IPS DF 6.9 (cell line): ENCODE data around the gene HYAL1.
A peak's percentile ranks its signal among the peaks of the same experiment; 100 is the strongest.
"Not testable (repeated sequence)": the region's sequence is repeated elsewhere in the genome, so short reads cannot be mapped to it uniquely, and the experiment has no call there.

Experiments
- DNase-seq: peaks from one replicate; pipeline ENCODE4 v3.0.0-alpha.2; 2013; ENCODE audit warnings: low read depth, low spot score
- H3K27ac ChIP-seq: one replicate; pipeline ENCODE4 v1.5.1; 2013; ENCODE audit warnings: low read length, control low read depth
- H3K27me3 ChIP-seq: 2 replicates; pipeline ENCODE4 v1.6.1; 2013; ENCODE audit warnings: mild to moderate bottlenecking, low read length; ENCODE audit not compliant: control insufficient read depth, insufficient read depth
- H3K36me3 ChIP-seq: 2 replicates; pipeline ENCODE4 v1.6.1; 2013; ENCODE audit warnings: low read length; ENCODE audit not compliant: control insufficient read depth, insufficient read depth
- H3K4me1 ChIP-seq: 2 replicates; pipeline ENCODE4 v1.6.1; 2013; ENCODE audit warnings: low read length; ENCODE audit not compliant: control insufficient read depth, insufficient read depth
- H3K4me3 ChIP-seq: 2 replicates; pipeline ENCODE4 v1.5.1; 2013; ENCODE audit warnings: mild to moderate bottlenecking, low read length
- H3K9me3 ChIP-seq: 2 replicates; pipeline ENCODE4 v1.6.1; 2013; ENCODE audit warnings: low read length, inconsistent platforms; ENCODE audit not compliant: control insufficient read depth, insufficient read depth
- WGBS: extraction: QIAGEN DNeasy Blood & Tissue Kit; methylation state at CpG from one replicate; pipeline ENCODE4 v1.1.7; 2013; ENCODE audit warnings: mixed read lengths, missing lambda C conversion rate; ENCODE audit not compliant: insufficient read length, insufficient coverage; 5-methylcytosine and 5-hydroxymethylcytosine counted together

Gene HYAL1

DNA sequence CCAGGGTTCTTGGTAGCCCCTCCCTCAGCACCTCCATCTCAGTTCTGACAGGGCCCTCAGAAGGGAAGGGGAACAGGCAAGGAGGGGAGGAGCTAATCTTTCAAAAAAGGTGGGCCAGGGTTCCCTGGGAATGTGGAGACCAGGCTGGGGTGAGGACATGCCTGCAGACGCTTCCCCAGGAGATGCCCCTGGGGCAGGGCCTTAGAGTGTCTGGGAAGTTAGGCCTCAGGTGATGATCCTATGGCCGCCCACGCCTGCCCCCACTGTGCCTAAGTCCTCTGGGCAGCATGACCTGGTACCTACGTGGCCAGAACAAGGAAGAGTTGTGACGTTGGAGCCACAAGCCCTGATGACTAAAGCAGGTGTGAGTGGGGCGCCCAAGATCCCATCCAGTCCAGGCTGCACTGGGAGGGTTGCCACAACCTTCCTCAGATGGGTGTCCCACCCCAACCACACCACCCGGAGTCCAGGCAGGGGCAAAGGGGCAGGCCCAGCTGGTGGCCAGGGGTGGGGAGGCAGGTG lies 38.3 kb downstream of the HYAL1 start:
- Histone ChIP-seq H3K4me3 (no peak overlapping the region), H3K27me3 (no peaks in the 10 kb centered on the region), H3K4me1 (peaks cover 27% of the 10 kb centered on the region), H3K27ac (no peak overlapping the region), H3K36me3 (no peaks in the 10 kb centered on the region), H3K9me3 (no peaks in the 10 kb centered on the region)
- no peak for DNase-seq
- no CpG with 5 or more reads among the region's 7 CpGs for WGBS

DNA sequence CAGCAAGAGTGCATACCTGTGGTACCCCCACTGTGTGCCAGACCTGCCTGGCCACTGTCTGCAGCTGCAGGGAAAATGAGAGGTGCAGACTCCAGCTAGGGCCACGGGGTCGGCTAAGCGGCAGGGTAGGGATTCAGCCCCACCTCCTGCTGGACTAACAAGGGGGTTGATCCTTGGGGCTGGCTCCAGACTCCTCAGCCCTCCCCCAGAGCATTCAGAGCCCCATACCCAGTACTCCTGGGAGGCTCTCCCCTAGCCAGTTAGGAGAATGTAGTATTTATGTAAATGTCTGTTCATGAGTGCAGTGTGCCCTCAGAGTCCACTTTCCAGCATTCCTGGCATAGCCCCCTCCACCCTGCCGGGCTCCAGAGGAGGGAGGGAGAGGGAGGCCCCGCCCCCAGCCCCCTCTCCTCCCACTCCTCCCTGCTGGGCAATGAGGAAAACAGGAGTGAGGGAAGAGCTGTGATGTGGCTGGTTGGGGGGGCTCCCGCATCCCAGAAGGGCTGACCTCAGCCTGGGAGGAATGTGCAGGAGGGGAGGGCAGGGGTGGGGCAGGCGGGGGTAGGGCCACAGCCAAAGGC lies 38.9 kb downstream of the HYAL1 start:
- Histone ChIP-seq H3K27ac (no peak overlapping the region), H3K9me3 (no peaks in the 10 kb centered on the region), H3K4me3 (no peak overlapping the region), H3K36me3 (no peaks in the 10 kb centered on the region), H3K4me1 (peaks cover 27% of the 10 kb centered on the region), H3K27me3 (no peaks in the 10 kb centered on the region)
- no peak for DNase-seq
- WGBS, result no CpG with 5 or more reads among the region's 7 CpGs

DNA sequence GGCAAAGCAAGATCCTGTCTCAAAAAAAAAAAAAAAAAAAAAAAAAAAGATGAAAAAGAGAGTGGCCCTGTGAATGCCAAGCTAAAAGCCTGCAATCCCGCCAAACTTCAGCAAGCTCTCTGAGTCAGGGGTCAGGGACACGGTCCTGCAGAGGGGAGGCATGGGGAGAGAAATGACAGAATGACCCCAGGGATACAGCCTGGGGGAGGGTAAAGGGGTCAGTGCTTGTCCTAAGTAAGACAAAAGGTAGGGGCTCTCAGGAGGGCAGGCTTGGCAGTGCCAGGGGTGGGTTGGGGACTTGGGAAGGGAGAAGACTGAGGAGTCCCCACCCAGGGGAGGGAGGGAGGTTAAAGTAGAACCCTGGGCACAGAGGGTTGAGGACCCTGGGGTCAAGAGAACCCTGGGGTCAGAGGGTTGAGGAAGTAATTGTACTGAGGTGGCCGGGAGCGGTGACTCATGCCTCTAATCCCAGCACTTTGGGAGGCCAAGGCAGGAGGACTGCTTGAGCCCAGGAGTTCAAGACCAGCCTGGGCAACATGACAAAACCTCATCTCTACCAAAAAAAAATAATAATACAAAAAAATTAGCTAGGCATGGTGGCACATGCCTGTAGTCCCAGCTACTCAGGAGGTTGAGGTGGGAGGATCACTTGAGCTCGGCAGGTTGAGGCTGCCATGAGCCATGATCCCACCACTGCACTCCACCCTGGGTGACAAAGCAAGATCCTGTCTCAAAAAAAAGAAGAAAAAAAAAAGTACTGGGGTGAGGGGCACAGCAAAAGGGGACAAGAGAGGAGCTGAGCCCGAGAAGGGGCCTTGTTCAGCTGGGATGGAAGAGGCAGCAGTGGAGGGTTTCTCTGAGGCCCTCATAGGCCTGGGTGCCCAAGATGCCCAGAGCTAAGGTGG lies 39.6 kb downstream of the HYAL1 start:
- Histone ChIP-seq H3K27ac (no peak overlapping the region), H3K4me1 (peaks cover 20% of the 10 kb centered on the region)

DNA sequence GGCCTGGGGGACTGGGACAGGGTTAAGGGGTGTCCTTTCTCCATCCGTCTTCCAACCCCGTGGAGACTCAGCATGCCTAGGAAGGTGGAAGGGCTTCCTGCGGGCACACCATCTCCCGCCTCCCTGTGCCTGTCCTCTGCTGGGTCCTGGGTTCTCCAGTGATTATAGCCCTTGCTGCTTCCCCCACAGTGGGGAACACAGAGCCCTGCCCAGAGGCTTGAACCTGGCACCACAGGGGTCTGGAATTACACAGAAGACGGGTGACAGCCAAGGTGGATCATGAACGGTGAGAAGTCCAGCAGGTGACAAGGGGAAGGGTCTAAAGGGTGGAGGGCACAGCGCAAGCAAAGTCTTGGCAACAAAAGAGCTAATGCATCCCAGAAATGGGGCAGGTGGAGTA lies 40.6 kb downstream of the HYAL1 start:
- H3K27me3 ChIP-seq, result no peaks in the 10 kb centered on the region
- no peak for DNase-seq
- H3K4me1 ChIP-seq, result peaks cover 15% of the 10 kb centered on the region
- H3K9me3 ChIP-seq, result no peaks in the 10 kb centered on the region
- peaks cover 4% of the 10 kb centered on the region for H3K36me3 ChIP-seq
- no CpG with 5 or more reads among the region's 7 CpGs for WGBS
- no peak overlapping the region for H3K4me3 ChIP-seq
- H3K27ac ChIP-seq, result no peak overlapping the region

More for the DNA sequence above, 39.6 kb downstream of the HYAL1 start:
- WGBS, result no CpG with 5 or more reads among the region's 6 CpGs
- Histone ChIP-seq H3K4me3 (no peak overlapping the region), H3K27me3 (no peaks in the 10 kb centered on the region), H3K36me3 (no peaks in the 10 kb centered on the region), H3K9me3 (no peaks in the 10 kb centered on the region)
- no peak for DNase-seq

DNA sequence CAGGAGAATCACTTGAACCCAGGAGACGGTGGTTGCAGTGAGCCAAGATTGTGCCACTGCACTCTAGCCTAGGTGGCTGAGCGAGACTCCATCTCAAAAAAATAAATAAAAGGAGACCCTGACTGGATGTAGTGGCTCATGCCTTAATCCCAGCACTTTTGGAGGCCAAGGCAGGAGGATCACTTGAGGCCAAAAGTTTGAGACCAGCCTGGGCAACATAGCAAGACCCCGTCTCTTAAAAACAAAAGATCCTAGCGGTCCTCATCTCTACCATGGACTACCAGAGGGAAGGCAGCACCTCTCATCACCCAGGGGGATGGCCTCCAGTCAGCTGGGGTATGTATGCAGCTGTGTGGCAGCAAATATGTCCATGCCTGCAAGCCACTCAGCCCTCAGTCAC lies 41.2 kb downstream of the HYAL1 start:
- not testable (repeated sequence) for H3K4me3 ChIP-seq, H3K9me3 ChIP-seq, H3K27me3 ChIP-seq, H3K27ac ChIP-seq, DNase-seq, H3K36me3 ChIP-seq
- H3K4me1 ChIP-seq, result peaks cover 13% of the 10 kb centered on the region
- no CpG with 5 or more reads among the region's 4 CpGs for WGBS

DNA sequence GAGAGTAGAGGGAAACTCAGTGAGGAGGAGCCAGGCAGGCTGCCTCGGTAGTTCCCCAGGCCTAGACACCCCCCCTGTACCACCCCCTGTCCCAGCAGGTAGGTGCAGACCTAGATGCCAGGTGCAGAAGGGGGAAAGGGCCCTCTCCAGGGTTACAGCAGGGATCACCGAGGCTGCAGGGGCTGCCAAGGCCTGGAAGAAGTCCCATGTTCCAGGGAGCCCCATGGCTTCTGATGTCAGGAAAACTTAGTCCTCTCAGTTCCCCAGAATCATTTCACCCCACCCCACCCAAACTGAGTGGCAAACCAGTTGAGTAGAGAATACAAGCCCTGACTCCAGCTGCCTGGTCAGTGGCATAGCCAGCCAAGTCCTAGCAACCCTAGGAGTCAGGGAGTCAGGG lies 41.9 kb downstream of the HYAL1 start:
- H3K27ac ChIP-seq, result no peak overlapping the region
- H3K9me3 ChIP-seq, result no peaks in the 10 kb centered on the region
- no peak for DNase-seq
- H3K4me3 ChIP-seq, result no peak overlapping the region
- H3K27me3 ChIP-seq, result no peaks in the 10 kb centered on the region
- H3K4me1 ChIP-seq, result peaks cover 13% of the 10 kb centered on the region
- no CpG with 5 or more reads among the region's 2 CpGs for WGBS
- peaks cover 15% of the 10 kb centered on the region for H3K36me3 ChIP-seq

DNA sequence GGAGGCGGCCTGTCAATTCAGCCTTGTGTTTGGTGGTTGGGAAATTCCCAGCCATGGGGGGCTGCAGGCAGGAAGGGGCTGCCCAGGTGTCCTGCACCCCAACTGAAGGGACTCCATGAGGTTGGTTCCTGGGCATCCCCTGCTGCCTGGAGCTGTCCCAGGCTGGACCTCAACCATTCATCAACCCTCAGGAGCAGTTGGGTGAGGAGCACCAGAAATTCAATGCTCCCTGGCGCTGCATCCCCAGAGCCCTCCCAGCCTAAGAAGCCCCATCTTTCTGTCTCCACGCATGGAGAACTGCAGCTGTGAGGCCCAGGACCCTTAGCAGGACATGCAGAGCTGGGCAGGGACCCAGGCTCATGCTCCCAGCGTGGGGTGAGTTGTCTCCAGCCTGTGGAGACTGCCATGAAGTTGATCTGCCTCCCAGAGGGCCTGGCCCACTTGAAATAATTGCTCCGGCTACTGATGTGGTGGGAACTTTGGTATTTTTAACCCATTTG lies 42.4 kb downstream of the HYAL1 start:
- Histone ChIP-seq H3K36me3 (peaks cover 20% of the 10 kb centered on the region), H3K4me1 (peaks cover 13% of the 10 kb centered on the region), H3K27ac (no peak overlapping the region), H3K27me3 (no peaks in the 10 kb centered on the region), H3K4me3 (no peak overlapping the region), H3K9me3 (no peaks in the 10 kb centered on the region)
- DNase-seq, result no peak
- WGBS, result no CpG with 5 or more reads among the region's 5 CpGs

DNA sequence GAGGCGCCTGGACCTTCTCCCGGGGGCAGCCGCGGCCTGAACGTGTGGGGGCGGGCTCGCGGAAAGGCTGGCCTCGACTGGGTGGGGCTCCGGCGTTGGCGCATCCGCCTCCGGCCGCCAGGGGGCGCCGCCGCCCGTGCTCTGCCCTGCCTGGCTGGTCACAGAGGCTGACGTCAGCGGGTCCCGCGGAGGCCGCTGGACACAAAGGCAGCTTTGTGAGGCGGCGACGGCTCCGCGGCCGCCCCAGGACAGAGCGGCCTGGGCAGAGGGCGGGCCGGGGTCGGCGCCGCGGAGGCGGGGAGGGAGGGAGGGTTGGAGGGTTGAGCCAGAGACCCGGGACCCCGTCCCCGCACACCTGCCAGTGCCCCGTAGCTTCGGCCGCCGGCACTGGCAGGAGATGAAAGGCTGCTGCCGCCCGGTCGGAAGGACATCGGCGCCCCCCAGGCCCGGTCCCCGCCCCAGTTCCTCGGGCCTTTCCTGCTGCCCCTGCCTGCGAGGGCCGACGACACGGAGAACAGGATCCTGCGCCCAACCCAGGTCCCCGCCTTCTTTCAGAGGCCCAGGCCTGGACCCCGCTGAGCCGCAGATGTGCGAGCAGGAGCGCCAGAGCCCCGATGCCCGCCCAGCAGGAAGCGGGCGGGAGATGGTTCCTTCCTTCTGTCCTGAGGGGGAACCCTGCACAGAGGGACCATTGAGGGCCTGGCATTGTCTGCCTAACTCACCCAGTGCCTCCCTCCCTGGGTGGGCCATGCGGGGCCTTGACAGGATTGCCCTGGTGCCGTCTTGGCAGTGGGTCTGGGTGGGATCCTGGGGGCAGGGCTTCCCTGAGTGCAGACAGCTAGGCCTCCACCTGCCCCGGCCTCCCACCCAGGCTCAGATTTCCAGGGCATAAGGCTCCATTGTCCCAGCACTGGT lies 43.1 kb downstream of the HYAL1 start:
- Histone ChIP-seq H3K9me3 (no peaks in the 10 kb centered on the region), H3K27ac (no peak overlapping the region), H3K36me3 (peaks cover 20% of the 10 kb centered on the region), H3K4me3 (peak overlapping the region; percentile 26; the same call in 1 of the 2 replicates), H3K4me1 (peaks cover 12% of the 10 kb centered on the region), H3K27me3 (no peaks in the 10 kb centered on the region)
- no CpG with 5 or more reads among the region's 70 CpGs for WGBS
- no peak for DNase-seq

DNA sequence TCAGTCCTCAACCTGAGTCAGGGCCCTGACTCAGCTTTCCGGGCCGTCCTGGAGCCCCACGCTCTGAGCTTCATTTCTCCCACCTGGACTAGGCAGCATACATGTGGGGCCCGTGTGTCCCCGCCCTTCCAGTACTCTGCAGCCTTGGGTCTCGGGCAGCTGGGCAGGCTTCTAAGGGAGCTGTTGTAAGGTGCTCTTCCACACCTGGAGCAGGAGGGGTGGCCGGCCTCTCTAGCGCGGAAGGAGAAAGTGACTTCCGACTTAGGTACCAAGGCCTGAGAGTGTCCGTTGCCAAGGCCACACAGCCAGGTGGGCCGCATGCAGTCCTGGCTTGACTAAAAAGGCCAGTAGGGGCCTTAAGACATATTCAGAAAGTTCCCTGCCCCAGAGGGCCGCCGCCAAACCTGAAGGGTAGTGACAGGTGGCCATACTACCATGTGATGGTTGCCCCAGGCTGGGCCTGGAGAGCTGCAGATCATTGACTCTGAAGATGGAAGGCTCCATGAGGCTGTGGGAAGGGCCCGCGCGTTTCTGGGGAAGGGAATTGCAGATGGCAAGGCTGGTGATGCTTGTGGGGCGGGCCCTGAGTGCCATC lies 43.8 kb downstream of the HYAL1 start:
- H3K27ac ChIP-seq, result no peak overlapping the region
- no CpG with 5 or more reads among the region's 18 CpGs for WGBS
- peaks cover 8% of the 10 kb centered on the region for H3K4me1 ChIP-seq

More for the DNA sequence above, 43.8 kb downstream of the HYAL1 start:
- Histone ChIP-seq H3K36me3 (peaks cover 20% of the 10 kb centered on the region), H3K9me3 (no peaks in the 10 kb centered on the region), H3K4me3 (no peak overlapping the region), H3K27me3 (no peaks in the 10 kb centered on the region)
- no peak for DNase-seq
